OCI-LY7 (cell line): ENCODE measurements around the gene IZUMO1R. TPM values are rescaled to one million over a fixed set of nuclear protein-coding genes. Genes with fewer than 3 reads are reported as not detected.
"Not testable (repeated sequence)": the region's sequence is repeated elsewhere in the genome, so short reads cannot be mapped to it uniquely, and the experiment has no call there.

Source experiments
- BruUV-seq: library from RNA; stranded (reverse); fragments of 400-500 nt; replicated peaks from 2 replicates; lab custom pipeline; 2021; lab: Mats Ljungman, UMichigan
- CTCF ChIA-PET: fragments of 300-600 bp; sonication (Branson Sonifier 250); formaldehyde crosslinking; loops from one replicate; lab custom pipeline; 2022; ENCODE audit warnings: antibody characterized with exemption; ENCODE audit not compliant: unreplicated experiment; lab: Charles Lee
- POLR2A ChIA-PET: fragments of 300-600 bp; sonication (Branson Sonifier 250); formaldehyde crosslinking; loops from one replicate; lab custom pipeline; 2022; ENCODE audit warnings: antibody characterized with exemption; lab: Charles Lee
- DNase-seq: peaks from one replicate; pipeline ENCODE4 v3.0.0-alpha.2; 2015; ENCODE audit warnings: low spot score
- H2AFZ ChIP-seq: fragments of 200-600 bp; sonication (generic), shearing (Covaris generic); 2 replicates; pipeline ENCODE4 v1.6.1; 2014; ENCODE audit warnings: mild to moderate bottlenecking, antibody characterized with exemption, low read length, moderate library complexity
- H3K27ac ChIP-seq: fragments of 200-600 bp; sonication (generic); 2 replicates; pipeline ENCODE4 v1.5.1; 2014; ENCODE audit warnings: mixed run types, low read depth, mild to moderate bottlenecking, moderate library complexity, low read length, inconsistent platforms; ENCODE audit not compliant: poor library complexity, severe bottlenecking
- H3K36me3 ChIP-seq: fragments of 200-600 bp; sonication (generic); 2 replicates; pipeline ENCODE4 v1.6.1; 2014; ENCODE audit warnings: mild to moderate bottlenecking, antibody characterized with exemption, low read length, moderate library complexity, mixed read lengths; ENCODE audit not compliant: insufficient read depth
- H3K4me1 ChIP-seq: fragments of 200-600 bp; sonication (generic); 2 replicates; pipeline ENCODE4 v1.5.1; 2014; ENCODE audit warnings: mild to moderate bottlenecking, low read length; ENCODE audit not compliant: insufficient read depth, poor library complexity, severe bottlenecking
- H3K4me2 ChIP-seq: fragments of 200-600 bp; sonication (generic); 2 replicates; pipeline ENCODE4 v1.6.1; 2014; ENCODE audit warnings: mild to moderate bottlenecking, low read length
- H3K4me3 ChIP-seq: fragments of 200-600 bp; sonication (generic); 2 replicates; pipeline ENCODE4 v1.5.1; 2014; ENCODE audit warnings: mild to moderate bottlenecking, low read depth, low read length; ENCODE audit not compliant: poor library complexity, severe bottlenecking
- H3K79me2 ChIP-seq: fragments of 200-600 bp; sonication (generic); 2 replicates; pipeline ENCODE4 v1.6.1; 2016; ENCODE audit warnings: low read depth, mild to moderate bottlenecking, low read length, moderate library complexity, mixed read lengths; ENCODE audit not compliant: insufficient read depth
- H3K9me2 ChIP-seq: fragments of 200-600 bp; sonication (generic); 2 replicates; pipeline ENCODE4 v1.6.1; 2016; ENCODE audit warnings: mild to moderate bottlenecking, low read length, mixed read lengths; ENCODE audit not compliant: insufficient read depth
- H3K9me3 ChIP-seq: fragments of 200-600 bp; sonication (generic); 2 replicates; pipeline ENCODE4 v1.6.1; 2014; ENCODE audit warnings: mild to moderate bottlenecking, mixed run types, low read length, mixed read lengths
- H4K20me1 ChIP-seq: fragments of 200-600 bp; sonication (generic); 2 replicates; pipeline ENCODE4 v1.6.1; 2014; ENCODE audit warnings: mild to moderate bottlenecking, antibody characterized with exemption, low read length, moderate library complexity, mixed read lengths; ENCODE audit not compliant: insufficient read depth
- EZH2phosphoT487 ChIP-seq: fragments of 200-600 bp; sonication (generic); IDR thresholded peaks from 2 replicates; pipeline ENCODE4 v1.6.1; 2018; ENCODE audit warnings: low read depth, borderline replicate concordance, mild to moderate bottlenecking, mixed run types, antibody characterized with exemption, low read length, moderate library complexity, mixed read lengths
- intact Hi-C: fragments of 100-400 bp; cut with micrococcal nuclease; formaldehyde crosslinking; loops from one replicate; pipeline ENCODE4 v1.10.0; 2022; ENCODE audit not compliant: unreplicated experiment
- total RNA-seq, 2 experiments: library from RNA; depleted of rRNA in 1 of 2; stranded (reverse); fragments of >200 nt in 1 of 2; shearing (Covaris generic) in 1 of 2; gene quantifications; 2 replicates each; pipeline ENCODE4 v1.2.3, GENCODE V29; 2014 to 2022
- TF ChIP-seq, protein P1 (sequence below): fragments of 200-600 bp; sonication (generic); conservative IDR thresholded peaks from 2 replicates; pipeline ENCODE4 v1.5.1; 2014; ENCODE audit warnings: mild to moderate bottlenecking, antibody characterized with exemption, low read length, moderate library complexity, mixed read lengths

The IZUMO1R gene
- total RNA-seq, 2 experiments from 2014 or later, result not detected

DNA sequence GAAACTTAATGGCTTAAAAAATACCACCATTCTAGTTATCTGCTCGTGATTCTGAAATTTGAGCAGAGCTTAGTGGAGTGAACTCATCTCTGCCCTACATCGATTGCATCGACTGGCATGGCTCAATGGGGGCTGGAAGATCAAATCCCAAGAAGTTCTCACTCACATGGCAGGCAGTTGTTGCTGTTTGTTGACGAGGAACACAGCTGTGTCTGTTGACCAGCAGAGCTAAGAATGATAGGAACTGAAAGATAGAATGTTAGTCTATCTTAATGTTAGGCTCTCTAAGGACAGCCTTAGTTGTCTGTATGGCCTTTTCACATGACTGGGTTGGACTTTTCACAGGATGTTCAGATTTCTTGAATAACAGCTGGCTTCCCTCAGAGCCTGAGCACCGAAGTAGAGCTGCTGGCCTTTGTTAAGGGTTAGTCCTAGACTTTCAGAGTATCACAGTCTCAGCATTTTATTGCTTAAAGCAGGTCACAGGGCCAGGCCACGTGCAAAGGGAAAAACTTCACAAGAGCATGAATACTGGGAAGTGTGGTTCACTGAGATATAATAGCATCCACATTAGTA, 31.6 kb upstream of the IZUMO1R start:
- Histone ChIP-seq H3K79me2 (no peaks in the 10 kb centered on the region), H3K9me2 (no peaks in the 10 kb centered on the region), H4K20me1 (no peaks in the 10 kb centered on the region), H3K4me2 (no peak overlapping the region), H3K9me3 (no peaks in the 10 kb centered on the region), H3K4me3 (no peak overlapping the region), H3K36me3 (no peaks in the 10 kb centered on the region), H3K27ac (no peak overlapping the region), H3K4me1 (no peaks in the 10 kb centered on the region), H2AFZ (no peak overlapping the region)
- no peak for TF ChIP-seq EZH2phosphoT487
- TF ChIP-seq, protein P1, sequence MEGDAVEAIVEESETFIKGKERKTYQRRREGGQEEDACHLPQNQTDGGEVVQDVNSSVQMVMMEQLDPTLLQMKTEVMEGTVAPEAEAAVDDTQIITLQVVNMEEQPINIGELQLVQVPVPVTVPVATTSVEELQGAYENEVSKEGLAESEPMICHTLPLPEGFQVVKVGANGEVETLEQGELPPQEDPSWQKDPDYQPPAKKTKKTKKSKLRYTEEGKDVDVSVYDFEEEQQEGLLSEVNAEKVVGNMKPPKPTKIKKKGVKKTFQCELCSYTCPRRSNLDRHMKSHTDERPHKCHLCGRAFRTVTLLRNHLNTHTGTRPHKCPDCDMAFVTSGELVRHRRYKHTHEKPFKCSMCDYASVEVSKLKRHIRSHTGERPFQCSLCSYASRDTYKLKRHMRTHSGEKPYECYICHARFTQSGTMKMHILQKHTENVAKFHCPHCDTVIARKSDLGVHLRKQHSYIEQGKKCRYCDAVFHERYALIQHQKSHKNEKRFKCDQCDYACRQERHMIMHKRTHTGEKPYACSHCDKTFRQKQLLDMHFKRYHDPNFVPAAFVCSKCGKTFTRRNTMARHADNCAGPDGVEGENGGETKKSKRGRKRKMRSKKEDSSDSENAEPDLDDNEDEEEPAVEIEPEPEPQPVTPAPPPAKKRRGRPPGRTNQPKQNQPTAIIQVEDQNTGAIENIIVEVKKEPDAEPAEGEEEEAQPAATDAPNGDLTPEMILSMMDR, result no peak
- DNase-seq, result no peak
- POLR2A ChIA-PET, result no interaction called here
- CTCF ChIA-PET, result no interaction called here
- no TSS peak for BruUV-seq
- intact Hi-C loops, result no loop called here

DNA sequence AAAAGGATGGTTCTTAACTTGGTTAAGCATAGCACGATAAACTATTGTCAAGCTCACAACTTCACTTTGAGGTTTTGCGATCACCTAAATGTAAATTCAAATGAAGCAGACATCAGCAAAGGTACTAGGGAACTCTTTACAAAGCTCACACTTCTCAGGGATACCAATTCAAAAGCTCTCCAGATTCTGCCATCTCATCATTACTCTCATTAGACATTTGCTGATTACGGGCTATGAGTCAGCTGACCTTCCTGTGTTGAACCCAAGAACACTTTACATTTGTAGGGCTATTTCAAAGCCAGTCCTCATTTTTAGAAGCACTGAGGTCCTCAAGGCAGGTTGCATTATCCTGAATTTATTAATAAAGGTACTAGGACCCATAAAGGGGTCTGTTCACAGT, 28.4 kb upstream of the IZUMO1R start:
- no TSS peak for BruUV-seq
- no peaks in the 10 kb centered on the region for H3K4me1 ChIP-seq
- no peaks in the 10 kb centered on the region for H4K20me1 ChIP-seq
- no peaks in the 10 kb centered on the region for H3K9me2 ChIP-seq
- intact Hi-C loops, result no loop called here
- DNase-seq, result no peak
- H2AFZ ChIP-seq, result no peak overlapping the region
- no peak for TF ChIP-seq EZH2phosphoT487
- TF ChIP-seq, protein P1, result no peak
- POLR2A ChIA-PET, result interaction anchor here (0.7 to 1.3 kb wide), 2 partner anchors 75 to 815 kb away, joined by 3 read pairs; no protein-coding TSS in a partner anchor
- CTCF ChIA-PET, result no interaction called here
- H3K27ac ChIP-seq, result no peak overlapping the region
- no peaks in the 10 kb centered on the region for H3K9me3 ChIP-seq
- no peaks in the 10 kb centered on the region for H3K79me2 ChIP-seq
- H3K4me2 ChIP-seq, result no peak overlapping the region
- H3K4me3 ChIP-seq, result no peak overlapping the region
- H3K36me3 ChIP-seq, result no peaks in the 10 kb centered on the region

DNA sequence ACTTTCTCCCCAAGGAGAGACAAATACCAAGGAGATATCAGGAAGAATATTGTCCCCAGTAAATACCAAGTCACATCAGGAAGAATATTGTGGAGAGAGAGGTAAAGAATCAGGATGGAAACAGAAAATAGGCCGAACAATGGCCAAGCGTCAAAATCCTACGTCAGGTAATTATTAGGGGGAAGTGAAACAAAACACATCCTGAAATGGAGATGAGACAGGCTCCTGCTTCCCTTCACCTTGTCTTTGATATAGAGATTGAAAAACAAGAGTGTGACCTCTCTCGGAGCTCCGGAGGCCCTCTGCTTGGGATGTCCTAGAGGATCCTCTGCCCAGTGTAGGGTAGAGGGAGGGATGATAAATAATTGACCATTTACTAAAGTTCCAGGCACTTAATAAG, 27.4 kb upstream of the IZUMO1R start:
- H3K4me1 ChIP-seq, result no peaks in the 10 kb centered on the region
- H3K9me2 ChIP-seq, result no peaks in the 10 kb centered on the region
- DNase-seq, result no peak
- no peaks in the 10 kb centered on the region for H3K9me3 ChIP-seq
- no peaks in the 10 kb centered on the region for H4K20me1 ChIP-seq
- no peak overlapping the region for H3K27ac ChIP-seq
- POLR2A ChIA-PET, result interaction anchor here (1.3 kb wide), 1 partner anchor 76 kb away, joined by 3 read pairs; no protein-coding TSS in a partner anchor
- no peak overlapping the region for H2AFZ ChIP-seq
- no peak overlapping the region for H3K4me2 ChIP-seq
- no peak overlapping the region for H3K4me3 ChIP-seq
- CTCF ChIA-PET, result no interaction called here
- H3K79me2 ChIP-seq, result no peaks in the 10 kb centered on the region
- intact Hi-C loops, result no loop called here
- BruUV-seq, result no TSS peak
- TF ChIP-seq, protein P1, result no peak
- TF ChIP-seq EZH2phosphoT487, result no peak
- H3K36me3 ChIP-seq, result no peaks in the 10 kb centered on the region

DNA sequence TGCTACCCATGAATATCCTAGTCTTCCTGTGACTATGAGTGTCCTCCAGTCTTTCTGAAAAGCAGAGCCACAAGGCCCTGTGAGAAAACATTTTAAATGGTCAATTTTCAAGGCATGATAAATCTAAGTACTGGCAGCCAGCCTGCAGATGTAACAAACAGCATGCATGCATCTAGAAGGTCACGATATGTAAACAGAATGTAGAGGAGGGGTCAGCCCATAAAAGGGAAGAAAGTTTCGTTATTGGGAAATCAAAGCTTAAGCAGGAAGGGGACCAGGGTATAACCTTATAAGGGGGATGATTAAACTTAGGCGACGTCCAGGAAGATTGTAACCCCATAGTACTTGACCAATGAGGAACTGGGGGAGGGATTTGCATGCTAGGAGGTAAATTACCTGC, 26.2 kb upstream of the IZUMO1R start:
- H4K20me1 ChIP-seq, H3K9me2 ChIP-seq, CTCF ChIA-PET, BruUV-seq, H3K36me3 ChIP-seq, H3K27ac ChIP-seq, H3K4me1 ChIP-seq, POLR2A ChIA-PET, H3K79me2 ChIP-seq, H2AFZ ChIP-seq, H3K4me3 ChIP-seq, H3K4me2 ChIP-seq, intact Hi-C loops, DNase-seq, H3K9me3 ChIP-seq: not testable (repeated sequence)
